Activated T-helper 1 cell treated with anti-CD3 and anti-CD28 coated beads, Interleukin-2, amount 50 U/mL, for 16 hours (primary cell): ENCODE results near the gene THAP7.

Source experiments
- DNase-seq, 2 donors: peaks; one replicate each; pipeline ENCODE4 v3.0.0-alpha.2; 2020; ENCODE audit warnings: low read depth in 1 of 2, low spot score in 1 of 2

THAP7 gene

GRCh38 chr22:21031545-21032036 is 29.7 kb upstream of the THAP7 start:
- DNase-seq: no peak

- DNase-seq: no peak
Measured at GRCh38 chr22:21030621-21031544, 29.0 kb upstream of the THAP7 start.

- DNase-seq: no peak
Measured at GRCh38 chr22:21030032-21030431, 28.1 kb upstream of the THAP7 start.

DNA sequence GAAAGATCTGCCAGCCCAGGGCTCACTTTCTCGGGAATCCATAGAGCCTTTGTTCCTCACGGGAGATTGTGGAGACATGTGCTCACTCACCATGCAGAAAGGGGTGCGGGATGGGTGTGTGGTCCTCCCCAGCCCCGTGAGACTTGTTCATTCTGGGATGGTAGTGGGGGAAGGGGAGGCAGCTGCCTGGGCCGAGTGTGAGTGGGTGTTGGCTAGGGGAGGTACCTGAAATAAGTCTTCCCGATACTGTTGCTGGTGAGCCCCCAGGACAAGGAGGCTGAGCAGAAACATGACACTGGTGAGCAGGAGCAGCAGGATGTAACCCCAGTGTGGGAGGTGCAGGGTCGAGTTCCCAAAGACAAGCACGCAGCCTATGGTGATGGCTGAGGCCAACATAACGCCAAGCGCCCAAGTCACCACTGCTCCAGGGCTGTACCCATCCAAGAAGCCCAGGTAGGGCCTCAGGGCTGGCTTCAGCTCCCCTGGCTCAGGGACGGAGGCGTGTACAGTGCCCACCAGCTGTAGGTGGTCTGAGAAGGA is 27.6 kb upstream of the THAP7 start:
- no peak for DNase-seq

DNA sequence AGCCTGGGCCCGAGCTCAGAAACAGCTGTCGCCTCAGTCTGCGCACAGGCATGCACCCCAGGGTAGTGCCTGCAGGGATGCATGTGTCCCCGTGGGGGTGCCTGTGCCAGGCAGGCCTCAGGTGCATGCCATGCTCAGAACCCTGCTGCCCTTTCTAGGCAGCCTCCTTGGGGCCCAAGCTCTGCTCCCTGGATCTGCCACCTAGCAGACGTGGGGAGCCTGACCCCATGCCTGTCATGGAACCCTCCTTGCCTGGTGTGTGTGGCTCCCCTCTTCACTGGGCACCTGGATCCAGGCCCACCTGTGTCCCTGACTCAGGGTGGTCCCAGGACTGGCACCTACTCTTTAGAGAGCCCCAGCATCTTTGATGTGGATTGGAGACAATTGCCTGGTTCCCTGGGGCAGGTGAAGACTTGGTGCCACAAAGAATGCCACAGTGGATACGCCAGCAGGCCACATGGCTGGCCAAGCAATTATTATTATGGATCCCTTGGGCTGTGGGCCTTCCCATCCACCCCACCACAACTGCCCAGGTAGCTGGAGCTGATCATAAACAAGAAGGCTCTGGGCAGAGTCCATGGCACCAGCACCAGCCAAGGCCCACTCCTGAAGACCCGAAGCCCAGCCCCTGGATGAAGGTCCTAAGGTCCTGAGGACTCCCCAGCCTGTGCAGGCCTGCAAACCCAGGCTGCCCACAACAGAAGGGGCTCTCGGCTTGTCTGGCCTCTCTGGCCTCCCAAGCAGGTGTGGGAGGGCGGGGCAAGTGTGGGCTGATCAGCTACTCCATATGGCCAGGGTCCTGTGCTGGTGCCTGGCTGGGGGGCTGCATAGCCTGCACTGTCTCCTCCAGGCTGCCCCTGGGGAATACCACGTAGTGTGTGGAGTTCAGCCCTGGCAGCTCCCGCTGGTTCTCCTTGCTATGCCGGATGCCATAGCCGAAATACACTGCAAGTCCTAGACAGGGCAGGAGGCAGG is 26.6 kb upstream of the THAP7 start:
- DNase-seq: no peak

GRCh38 chr22:21026783-21027692 is 25.1 kb upstream of the THAP7 start:
- DNase-seq: no peak

DNA sequence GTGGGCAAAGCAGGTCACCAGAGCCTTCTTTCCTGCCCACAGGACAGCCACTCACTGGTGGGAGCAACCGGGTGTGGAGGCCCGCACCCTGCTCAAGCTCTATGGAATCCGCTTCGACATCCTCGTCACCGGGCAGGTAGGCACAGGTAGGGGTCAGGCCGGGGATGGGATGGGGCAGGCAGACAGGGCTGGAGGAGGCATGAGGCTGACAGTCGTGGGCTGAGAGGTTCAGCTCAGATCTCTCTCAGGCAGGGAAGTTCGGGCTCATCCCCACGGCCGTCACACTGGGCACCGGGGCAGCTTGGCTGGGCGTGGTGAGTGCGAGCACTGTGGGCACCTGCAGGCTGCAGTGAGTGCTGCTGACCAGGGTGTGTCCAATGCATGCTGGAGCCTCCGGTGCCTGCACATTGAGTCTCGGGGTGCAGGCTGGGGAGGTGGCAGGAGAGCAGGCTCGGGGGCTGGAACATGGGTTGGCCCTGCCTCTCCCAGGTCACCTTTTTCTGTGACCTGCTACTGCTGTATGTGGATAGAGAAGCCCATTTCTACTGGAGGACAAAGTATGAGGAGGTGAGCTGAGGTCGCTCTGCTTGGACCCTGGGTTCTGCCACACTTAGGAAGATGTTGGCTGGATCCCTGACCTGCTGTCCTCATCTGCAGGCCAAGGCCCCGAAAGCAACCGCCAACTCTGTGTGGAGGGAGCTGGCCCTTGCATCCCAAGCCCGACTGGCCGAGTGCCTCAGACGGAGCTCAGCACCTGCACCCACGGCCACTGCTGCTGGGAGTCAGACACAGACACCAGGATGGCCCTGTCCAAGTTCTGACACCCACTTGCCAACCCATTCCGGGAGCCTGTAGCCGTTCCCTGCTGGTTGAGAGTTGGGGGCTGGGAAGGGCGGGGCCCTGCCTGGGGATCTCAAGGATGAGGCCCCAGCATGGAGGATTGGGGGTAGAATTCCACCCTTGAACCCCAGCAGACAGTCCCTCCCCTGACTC is 24.1 kb upstream of the THAP7 start:
- no peak for DNase-seq

- DNase-seq: no peak
Measured at GRCh38 chr22:21025266-21025665, 23.3 kb upstream of the THAP7 start.

GRCh38 chr22:21022955-21023614 is 21.2 kb upstream of the THAP7 start:
- no peak for DNase-seq

DNA sequence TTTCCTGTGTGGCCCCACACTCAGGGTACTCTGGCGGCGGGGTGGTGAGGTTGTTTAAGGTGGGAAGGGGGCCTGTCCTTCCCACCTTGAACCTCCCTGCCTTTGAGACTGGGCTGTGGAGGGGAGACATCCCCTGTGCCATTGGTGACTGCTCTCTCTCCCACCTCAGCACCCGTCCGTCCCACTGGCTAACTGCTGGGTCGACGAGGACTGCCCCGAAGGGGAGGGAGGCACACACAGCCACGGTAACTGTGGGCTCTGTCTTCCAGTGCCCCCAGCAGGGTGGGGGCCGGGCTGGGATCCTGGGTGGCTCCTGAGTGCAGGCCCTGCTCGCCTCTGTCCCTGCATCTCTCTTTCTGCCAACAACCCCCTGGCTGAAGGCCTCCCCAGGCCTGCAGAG is 20.6 kb upstream of the THAP7 start:
- no peak for DNase-seq

DNA sequence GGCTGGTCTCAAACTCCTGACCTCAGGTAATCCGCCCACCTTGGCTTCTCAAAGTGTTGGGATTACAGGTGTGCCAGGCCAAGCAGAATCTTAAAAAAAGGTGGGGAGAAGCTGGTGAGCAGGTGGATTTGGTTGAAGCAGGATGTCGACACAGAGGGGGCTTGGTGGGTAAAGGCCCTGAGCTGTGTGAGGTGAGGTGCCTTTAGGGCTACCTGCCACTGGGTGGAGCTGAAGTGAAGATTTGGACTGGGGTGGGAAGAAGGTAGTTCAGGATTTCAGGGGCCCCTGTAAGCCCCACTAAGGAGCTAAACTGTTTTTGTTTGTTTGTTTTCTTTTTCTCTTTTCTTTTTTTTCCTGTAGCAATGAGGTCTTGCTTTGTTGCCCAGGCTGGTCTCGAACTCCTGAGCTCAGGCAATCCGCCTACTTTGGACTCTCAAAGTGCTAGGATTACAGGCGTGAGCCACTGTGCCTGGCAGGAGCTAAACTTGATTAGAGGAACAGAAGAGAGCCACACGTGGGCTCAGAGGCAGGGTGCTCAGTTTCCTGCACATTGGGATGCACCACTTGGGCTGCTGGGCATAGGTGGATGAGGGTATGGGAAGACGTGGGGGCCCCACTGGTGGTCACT is 19.0 kb upstream of the THAP7 start:
- no peak for DNase-seq

GRCh38 chr22:21018314-21018713 is 16.4 kb upstream of the THAP7 start:
- DNase-seq: no peak

GRCh38 chr22:21016644-21017420 is 14.9 kb upstream of the THAP7 start:
- no peak for DNase-seq

DNA sequence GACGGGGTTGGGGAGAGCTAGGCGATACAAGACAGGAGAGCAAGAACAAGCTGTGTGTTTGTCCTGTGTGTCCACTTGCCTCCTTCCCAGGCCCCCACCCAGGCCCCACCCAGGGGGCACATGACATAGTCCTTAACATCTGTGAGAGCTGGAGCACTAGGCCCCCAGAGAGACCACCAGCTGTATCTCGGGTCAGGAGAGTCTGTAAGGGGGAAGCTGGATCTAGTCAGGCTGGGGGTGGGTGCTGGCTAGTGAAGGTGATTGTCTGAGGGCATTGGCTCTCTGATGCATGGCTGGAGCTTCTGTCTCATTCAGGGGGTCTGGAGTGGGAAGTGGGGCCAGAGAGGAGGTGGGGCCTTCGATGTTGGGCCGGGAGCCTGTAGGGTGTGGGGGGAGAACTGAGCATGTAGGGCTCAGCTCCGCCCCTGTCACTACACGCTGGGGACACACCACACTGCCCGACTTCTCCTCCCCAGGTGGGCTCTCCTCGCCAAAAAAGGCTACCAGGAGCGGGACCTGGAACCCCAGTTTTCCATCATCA is 13.6 kb upstream of the THAP7 start:
- DNase-seq: no peak

GRCh38 chr22:21014726-21015465 is 13.0 kb upstream of the THAP7 start, which contains the start of gene P2RX6:
Gene P2RX6 (plus strand): TSS chr22:21015165. CDS start chr22:21015175, 10 bp downstream.
- DNase-seq: no peak

DNA sequence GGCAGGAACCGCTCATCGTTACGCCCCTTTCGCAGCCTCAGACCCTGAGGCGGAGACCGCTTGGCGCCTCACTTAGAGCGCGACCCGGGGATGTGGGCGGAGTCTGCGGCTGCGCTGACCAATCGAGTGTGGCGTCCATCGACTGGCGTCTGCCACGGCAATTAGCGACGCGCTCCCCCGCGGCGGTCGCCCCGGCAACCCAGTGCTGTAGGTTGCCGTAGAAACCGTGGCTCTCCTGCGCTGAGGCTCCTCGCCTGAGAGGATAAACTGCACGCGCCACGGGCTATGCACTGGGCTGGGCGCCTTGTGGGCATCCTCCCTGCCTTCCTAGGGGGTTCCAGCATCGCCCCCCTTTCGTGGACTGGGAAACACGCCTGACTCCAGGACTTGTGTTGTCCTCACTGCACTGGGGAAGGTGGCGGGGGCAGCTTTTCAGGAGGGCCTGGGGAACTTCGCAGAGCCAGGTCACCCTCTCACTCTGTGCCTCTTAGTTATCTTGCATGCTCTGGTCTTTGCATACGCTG is 12.3 kb upstream of the THAP7 start:
- peak; percentile 70 to 76 for DNase-seq
